G401.6 (cell line): Measurements from ENCODE around the gene RAB3IL1.
A peak's percentile ranks its signal among the peaks of the same experiment; 100 is the strongest.

Source experiments
- FAIRE-seq: peaks from 2 replicates; lab custom pipeline; 2012; peaks lifted over from hg19 to GRCh38; lab: Jason Lieb, UNC

Gene RAB3IL1

GRCh38 chr11:61904539-61905048 is 12.8 kb downstream of the RAB3IL1 start:
- FAIRE-seq, result no peak

- FAIRE-seq, result no peak
These were observed 13.5 kb downstream of the RAB3IL1 start for GRCh38 chr11:61903845-61904244.

GRCh38 chr11:61902313-61902712 is 15.1 kb downstream of the RAB3IL1 start:
- FAIRE-seq, result no peak

- no peak for FAIRE-seq
These were observed 16.0 kb downstream of the RAB3IL1 start for GRCh38 chr11:61901397-61901796.

- FAIRE-seq, result no peak
These were observed 17.1 kb downstream of the RAB3IL1 start for GRCh38 chr11:61900251-61900650.

- FAIRE-seq, result peak; percentile 15
These were observed 18.1 kb downstream of the RAB3IL1 start for GRCh38 chr11:61899146-61899841.

- no peak for FAIRE-seq
These were observed 19.2 kb downstream of the RAB3IL1 start for GRCh38 chr11:61898247-61898582.

GRCh38 chr11:61897387-61898246 is 19.7 kb downstream of the RAB3IL1 start:
- no peak for FAIRE-seq

- FAIRE-seq, result no peak
These were observed 20.5 kb downstream of the RAB3IL1 start for GRCh38 chr11:61896665-61897386.

- FAIRE-seq, result no peak
These were observed 21.7 kb downstream of the RAB3IL1 start for GRCh38 chr11:61895718-61896059.

GRCh38 chr11:61895046-61895717 is 22.2 kb downstream of the RAB3IL1 start:
- FAIRE-seq, result no peak

GRCh38 chr11:61893981-61894380 is 23.4 kb downstream of the RAB3IL1 start:
- FAIRE-seq, result no peak

- FAIRE-seq, result no peak
These were observed 25.3 kb downstream of the RAB3IL1 start for GRCh38 chr11:61892085-61892370.

GRCh38 chr11:61891331-61892084 is 25.9 kb downstream of the RAB3IL1 start, which contains the start of gene FADS3:
Gene FADS3 (minus strand): TSS chr11:61891545. CDS start chr11:61891381, 164 bp downstream.
- no peak for FAIRE-seq

GRCh38 chr11:61890529-61891330 is 26.6 kb downstream of the RAB3IL1 start:
- no peak for FAIRE-seq

- FAIRE-seq, result no peak
These were observed 27.5 kb downstream of the RAB3IL1 start for GRCh38 chr11:61889831-61890230.

GRCh38 chr11:61888590-61888989 is 28.8 kb downstream of the RAB3IL1 start:
- FAIRE-seq, result no peak

- FAIRE-seq, result no peak
These were observed 29.4 kb downstream of the RAB3IL1 start for GRCh38 chr11:61887839-61888494.

GRCh38 chr11:61886643-61887042 is 30.7 kb downstream of the RAB3IL1 start:
- no peak for FAIRE-seq
